WI38 (cell line): Measurements from ENCODE around the gene FIP1L1.

ENCODE experiments used
- H3K4me3 ChIP-seq: 2 replicates; pipeline ENCODE4 v1.5.1; 2011; ENCODE audit warnings: low read depth, mild to moderate bottlenecking, control low read depth, low read length
- CTCF ChIP-seq: IDR thresholded peaks from 2 replicates; pipeline ENCODE4 v1.5.1; 2012; ENCODE audit warnings: low read depth, mild to moderate bottlenecking, control low read depth, low read length

Gene FIP1L1

GRCh38 chr4:53485658-53486040 lies 108.2 kb downstream of the FIP1L1 start:
- TF ChIP-seq CTCF, result no peak
- H3K4me3 ChIP-seq, result no peak overlapping the region

DNA sequence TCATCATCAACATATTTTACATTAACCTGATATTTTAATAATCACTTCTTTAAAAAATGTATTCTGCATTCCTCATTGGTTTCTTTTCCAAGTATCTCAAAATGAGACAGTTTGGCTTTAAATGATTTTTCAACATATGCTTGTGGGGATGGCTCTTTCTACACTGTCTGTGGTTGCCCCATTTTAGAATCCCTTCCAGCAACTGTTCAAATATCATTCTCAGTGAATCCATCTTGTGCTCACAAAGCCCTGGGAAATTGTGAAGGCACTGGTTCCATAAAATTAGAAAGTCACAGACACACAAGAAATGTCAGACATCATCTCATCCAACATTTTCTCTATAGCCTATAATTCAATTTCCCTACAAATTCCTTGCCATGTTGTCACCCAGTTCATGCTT lies 110.3 kb downstream of the FIP1L1 start:
- TF ChIP-seq CTCF, result no peak
- no peak overlapping the region for H3K4me3 ChIP-seq

GRCh38 chr4:53489279-53489889 lies 111.9 kb downstream of the FIP1L1 start:
- TF ChIP-seq CTCF, result no peak
- H3K4me3 ChIP-seq, result no peak overlapping the region

DNA sequence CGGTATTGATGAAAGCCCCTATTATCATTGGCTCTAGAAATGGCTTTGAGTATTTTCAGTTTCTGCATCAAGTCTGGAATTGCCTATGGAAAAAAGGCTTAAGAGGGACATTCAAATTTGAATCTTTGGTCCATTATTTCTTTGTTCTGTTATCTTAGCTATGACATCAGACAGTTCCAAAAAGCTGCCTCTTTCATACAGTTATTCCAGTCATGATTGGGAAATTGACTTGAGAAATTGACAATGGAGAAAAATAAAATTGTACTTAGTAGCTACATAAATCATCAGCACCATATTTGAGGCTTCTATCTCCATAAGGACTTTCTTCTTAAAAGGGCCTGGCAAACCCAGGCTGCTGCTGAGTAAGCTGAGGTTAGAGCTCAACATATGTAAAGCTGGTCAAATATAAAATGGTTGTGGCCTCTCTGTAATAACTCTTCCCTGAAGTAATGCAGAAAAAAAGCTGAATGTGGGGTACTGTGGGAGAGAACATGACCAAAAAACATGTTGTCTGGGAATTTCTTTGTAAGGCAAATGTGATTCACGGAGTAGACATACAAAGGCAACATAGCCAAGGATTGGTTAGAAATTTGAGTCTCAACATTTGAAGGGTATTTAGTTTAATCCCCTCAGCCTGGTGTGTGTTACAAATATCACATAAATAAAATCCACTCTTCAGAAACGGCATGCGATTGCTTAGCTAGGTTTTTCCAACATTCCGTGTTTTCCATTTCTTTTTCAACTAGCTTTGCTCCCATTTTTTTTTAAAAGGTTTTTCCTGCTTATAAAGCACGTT lies 112.9 kb downstream of the FIP1L1 start:
- no peak for TF ChIP-seq CTCF
- H3K4me3 ChIP-seq, result no peak overlapping the region

DNA sequence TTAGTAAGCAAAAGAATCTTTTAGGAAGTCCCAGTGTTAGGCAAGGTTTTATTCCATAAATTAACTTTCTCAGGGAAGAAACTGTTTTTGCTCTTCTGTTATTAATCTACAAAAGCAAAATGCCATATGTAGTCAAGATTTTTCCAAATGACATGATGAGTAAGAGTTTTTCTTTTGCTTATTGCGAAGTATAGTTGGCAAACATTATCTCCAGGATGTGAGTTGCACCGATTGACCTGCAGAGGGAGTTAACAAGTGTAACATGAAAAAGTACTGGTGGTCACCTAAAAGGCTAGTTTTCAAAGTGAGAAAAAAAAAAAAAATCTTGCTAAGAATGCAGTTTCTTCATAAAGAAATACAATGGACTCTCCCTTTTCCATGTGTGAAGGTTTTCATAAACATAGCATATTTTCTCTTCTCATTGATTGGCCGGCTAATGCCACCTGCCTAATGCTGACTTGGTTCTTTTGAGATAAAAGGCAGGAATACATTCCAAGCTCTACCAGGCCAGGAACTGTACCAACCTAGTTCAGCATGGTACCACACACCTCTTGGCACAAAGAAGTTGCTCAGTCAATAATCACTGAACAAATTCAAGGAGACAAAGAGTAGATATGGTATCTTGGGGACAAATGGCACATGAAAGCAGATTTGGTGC lies 113.7 kb downstream of the FIP1L1 start:
- peak; percentile 69 for TF ChIP-seq CTCF
- no peak overlapping the region for H3K4me3 ChIP-seq

- H3K4me3 ChIP-seq, result no peak overlapping the region
- no peak for TF ChIP-seq CTCF
Observed at GRCh38 chr4:53494851-53495250, 117.4 kb downstream of the FIP1L1 start.
